Measurements from ENCODE around the gene DMAP1. TPM values are rescaled to one million over a fixed set of nuclear protein-coding genes. Genes with fewer than 3 reads are reported as not detected.

Gene DMAP1
- total RNA-seq, 1 donor from 2014 or later, result 49.4 TPM

DNA sequence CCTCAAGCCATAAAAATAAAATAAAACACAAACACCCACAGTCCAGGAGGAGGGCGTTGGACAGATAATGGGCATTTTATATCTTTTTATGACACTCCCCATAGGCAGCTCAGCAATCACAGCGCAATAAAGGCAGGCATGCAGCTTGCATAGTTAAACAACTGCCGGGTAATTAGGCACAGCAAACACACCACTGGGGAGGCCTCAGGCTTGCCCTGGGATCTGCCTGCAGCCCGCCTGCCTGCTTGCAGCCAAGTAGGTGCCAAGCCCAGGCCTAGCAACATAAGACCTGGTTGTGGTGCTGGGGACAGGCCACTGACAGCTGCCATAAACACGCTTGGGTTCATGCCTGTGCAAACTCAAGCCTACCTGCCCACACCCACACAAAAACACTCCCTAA, 54.2 kb downstream of the DMAP1 start:
- H3K4me3 ChIP-seq (ENCODE audit: low read depth, low read length), result no peak overlapping the region
- TF ChIP-seq, protein P1, sequence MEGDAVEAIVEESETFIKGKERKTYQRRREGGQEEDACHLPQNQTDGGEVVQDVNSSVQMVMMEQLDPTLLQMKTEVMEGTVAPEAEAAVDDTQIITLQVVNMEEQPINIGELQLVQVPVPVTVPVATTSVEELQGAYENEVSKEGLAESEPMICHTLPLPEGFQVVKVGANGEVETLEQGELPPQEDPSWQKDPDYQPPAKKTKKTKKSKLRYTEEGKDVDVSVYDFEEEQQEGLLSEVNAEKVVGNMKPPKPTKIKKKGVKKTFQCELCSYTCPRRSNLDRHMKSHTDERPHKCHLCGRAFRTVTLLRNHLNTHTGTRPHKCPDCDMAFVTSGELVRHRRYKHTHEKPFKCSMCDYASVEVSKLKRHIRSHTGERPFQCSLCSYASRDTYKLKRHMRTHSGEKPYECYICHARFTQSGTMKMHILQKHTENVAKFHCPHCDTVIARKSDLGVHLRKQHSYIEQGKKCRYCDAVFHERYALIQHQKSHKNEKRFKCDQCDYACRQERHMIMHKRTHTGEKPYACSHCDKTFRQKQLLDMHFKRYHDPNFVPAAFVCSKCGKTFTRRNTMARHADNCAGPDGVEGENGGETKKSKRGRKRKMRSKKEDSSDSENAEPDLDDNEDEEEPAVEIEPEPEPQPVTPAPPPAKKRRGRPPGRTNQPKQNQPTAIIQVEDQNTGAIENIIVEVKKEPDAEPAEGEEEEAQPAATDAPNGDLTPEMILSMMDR (conservative IDR thresholded peaks at IDR 0.05; ENCODE audit: low read depth, low read length), result no peak
- no peak for DNase-seq (ENCODE audit: low read depth)

DNA sequence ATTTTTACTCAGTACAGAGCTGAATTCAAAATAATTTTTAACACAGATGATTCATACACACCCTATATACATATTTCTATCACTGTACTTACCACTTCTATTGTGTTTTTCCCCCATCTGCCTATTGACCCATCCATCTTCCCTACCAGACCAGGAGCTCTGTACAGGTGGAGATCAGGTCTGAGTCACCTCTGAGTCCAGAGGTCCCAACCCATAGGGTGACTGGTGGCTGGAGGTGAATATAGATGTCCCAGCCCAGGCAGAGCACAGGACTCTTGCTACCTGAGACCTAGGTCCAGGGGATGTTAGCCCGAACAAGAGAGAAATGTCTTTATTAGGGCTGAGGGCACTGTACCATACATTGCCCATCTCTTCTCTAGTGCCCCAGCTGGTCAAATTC, 54.8 kb downstream of the DMAP1 start:
- DNase-seq (ENCODE audit: low read depth), result no peak
- H3K4me3 ChIP-seq (ENCODE audit: low read depth, low read length), result no peak overlapping the region
- TF ChIP-seq, protein P1 (conservative IDR thresholded peaks at IDR 0.05; ENCODE audit: low read depth, low read length), result no peak

Other genes starting within 250 kb of the DMAP1 start
- 29.5 and 48.5 TPM in 2 replicates for gene DPH2, start 243.5 kb upstream of the DMAP1 start, total RNA-seq
- 139 and 262 TPM in 2 replicates for gene ATP6V0B, start 238.5 kb upstream of the DMAP1 start, total RNA-seq
- 69.5 and 105 TPM in 2 replicates for gene B4GALT2, start 234.3 kb upstream of the DMAP1 start, total RNA-seq
- gene CCDC24, start 221.9 kb upstream of the DMAP1 start, total RNA-seq, result 6.6 and 7.3 TPM in 2 replicates
- gene SLC6A9, start 182.0 kb upstream of the DMAP1 start, total RNA-seq, result 1.3 and 4.1 TPM in 2 replicates
- not detected in 2 replicates for gene KLF17, start 94.7 kb upstream of the DMAP1 start, total RNA-seq
- gene KLF18, start 71.8 kb upstream of the DMAP1 start, total RNA-seq, result not detected in 2 replicates
- 51.7 and 68.0 TPM in 2 replicates for gene ERI3, start 141.8 kb downstream of the DMAP1 start, total RNA-seq
- gene RNF220, start 191.8 kb downstream of the DMAP1 start, total RNA-seq, result 124 and 152 TPM in 2 replicates